Measurements from ENCODE around the gene CD52. TPM values are rescaled to one million over a fixed set of nuclear protein-coding genes. Genes with fewer than 3 reads are reported as not detected.

The CD52 gene
- polyA plus RNA-seq, 1 donor (not counting 4 experiments of a cell fraction or from before 2014, with no cell fraction given) = 0.22 TPM

- Histone ChIP-seq H3K79me2 (ENCODE audit: control insufficient read depth, insufficient read depth, low read length) (no peaks in the 10 kb centered on the region), H3K9me3 (ENCODE audit: control insufficient read depth, low read depth, low read length) (no peaks in the 10 kb centered on the region), H3K27me3 (ENCODE audit: control insufficient read depth, extremely low read depth, insufficient read depth, low read length) (peaks cover 3% of the 10 kb centered on the region), H3K4me3 (ENCODE audit: control insufficient read depth in 2 of 3, extremely low read depth in 1 of 3, insufficient read depth in 2 of 3, low read depth in 1 of 3, low read length in 3 of 3) (no peak overlapping the region), H2AFZ (ENCODE audit: control insufficient read depth, low read length) (no peak overlapping the region), H3K4me1 (ENCODE audit: control insufficient read depth, extremely low read depth, insufficient read depth, low read length) (peaks cover 69% of the 10 kb centered on the region), H3K27ac (ENCODE audit: control insufficient read depth, insufficient read depth, low read length) (no peak overlapping the region), H3K36me3 (ENCODE audit: control insufficient read depth in 2 of 2, extremely low read depth in 1 of 2, insufficient read depth in 2 of 2, low read length in 2 of 2) (no peaks in the 10 kb centered on the region), H3K9ac (ENCODE audit: control insufficient read depth, extremely low read depth, insufficient read depth, low read length) (no peak overlapping the region), H3K9me1 (ENCODE audit: control insufficient read depth, extremely low read depth, insufficient read depth, low read length) (peaks cover 3% of the 10 kb centered on the region), H3K4me2 (ENCODE audit: control insufficient read depth, extremely low read depth, insufficient read depth, low read depth, low read length) (no peak overlapping the region), H4K20me1 (ENCODE audit: control insufficient read depth, extremely low read depth, insufficient read depth, low read length) (no peaks in the 10 kb centered on the region)
- DNase-seq (ENCODE audit: low read depth, low spot score) (no peak), FAIRE-seq (no peak)
- TF ChIP-seq CTCF (optimal IDR thresholded peaks at IDR 0.05 in 1 of 3, IDR thresholded peaks at IDR 0.05 in 1 of 3, conservative IDR thresholded peaks at IDR 0.05 in 1 of 3; ENCODE audit: extremely low read depth in 1 of 3, insufficient read depth in 2 of 3, low read length in 3 of 3) (no peak), EZH2 (IDR thresholded peaks at IDR 0.05; ENCODE audit: low read length) (no peak)
- dilution Hi-C loops (cut with MboI; ENCODE audit: extremely low pct_ligation_motif_present, low sequenced_read_pairs) = no loop called here
Observed at GRCh38 chr1:26356106-26356505, 38.3 kb downstream of the CD52 start.

- Histone ChIP-seq H4K20me1 (ENCODE audit: control insufficient read depth, extremely low read depth, insufficient read depth, low read length) (no peaks in the 10 kb centered on the region), H3K79me2 (ENCODE audit: control insufficient read depth, insufficient read depth, low read length) (no peaks in the 10 kb centered on the region), H3K27me3 (ENCODE audit: control insufficient read depth, extremely low read depth, insufficient read depth, low read length) (peaks cover 3% of the 10 kb centered on the region), H3K36me3 (ENCODE audit: control insufficient read depth in 2 of 2, extremely low read depth in 1 of 2, insufficient read depth in 2 of 2, low read length in 2 of 2) (no peaks in the 10 kb centered on the region), H3K9ac (ENCODE audit: control insufficient read depth, extremely low read depth, insufficient read depth, low read length) (peak overlapping the region; percentile 43), H3K9me1 (ENCODE audit: control insufficient read depth, extremely low read depth, insufficient read depth, low read length) (peaks cover 3% of the 10 kb centered on the region), H3K4me1 (ENCODE audit: control insufficient read depth, extremely low read depth, insufficient read depth, low read length) (peaks cover 58% of the 10 kb centered on the region), H3K27ac (ENCODE audit: control insufficient read depth, insufficient read depth, low read length) (peak overlapping the region; percentile 51), H3K4me2 (ENCODE audit: control insufficient read depth, extremely low read depth, insufficient read depth, low read depth, low read length) (peak overlapping the region; percentile 35), H3K9me3 (ENCODE audit: control insufficient read depth, low read depth, low read length) (no peaks in the 10 kb centered on the region), H3K4me3 (ENCODE audit: control insufficient read depth in 2 of 3, extremely low read depth in 1 of 3, insufficient read depth in 2 of 3, low read depth in 1 of 3, low read length in 3 of 3) (no peak overlapping the region), H2AFZ (ENCODE audit: control insufficient read depth, low read length) (no peak overlapping the region)
- DNase-seq (ENCODE audit: low read depth, low spot score) (peak; percentile 74), FAIRE-seq (peak; percentile 60)
- dilution Hi-C loops (cut with MboI; ENCODE audit: extremely low pct_ligation_motif_present, low sequenced_read_pairs) = no loop called here
- TF ChIP-seq CTCF (optimal IDR thresholded peaks at IDR 0.05 in 1 of 3, IDR thresholded peaks at IDR 0.05 in 1 of 3, conservative IDR thresholded peaks at IDR 0.05 in 1 of 3; ENCODE audit: extremely low read depth in 1 of 3, insufficient read depth in 2 of 3, low read length in 3 of 3) = no peak
- no peak for TF ChIP-seq EZH2 (IDR thresholded peaks at IDR 0.05; ENCODE audit: low read length)
Observed at GRCh38 chr1:26357121-26357602, 39.4 kb downstream of the CD52 start.
